H1 (cell line): ENCODE data around the gene RASAL2. TPM values are rescaled to one million over a fixed set of nuclear protein-coding genes. Genes with fewer than 3 reads are reported as not detected.

Experiments used
- CTCF ChIA-PET: fragments of 300-600 bp; sonication (Branson Sonifier 250); formaldehyde crosslinking; loops from one replicate; lab custom pipeline; 2021; ENCODE audit not compliant: partially characterized antibody; lab: Charles Lee
- POLR2A ChIA-PET: fragments of 300-600 bp; sonication (Branson Sonifier 250); formaldehyde crosslinking; loops from one replicate; lab custom pipeline; 2021; ENCODE audit warnings: inconsistent platforms; ENCODE audit not compliant: partially characterized antibody; lab: Charles Lee
- DNase-seq, 2 experiments: peaks; one replicate each; pipeline versions ENCODE4 v3.0.0 to v3.0.0-alpha.2; 2010 to 2022; ENCODE audit warnings: low spot score in 2 of 2, low read depth in 1 of 2, mixed read lengths in 1 of 2
- FAIRE-seq: peaks from 2 replicates; lab custom pipeline; 2011; peaks lifted over from hg19 to GRCh38; lab: Jason Lieb, UNC
- H2AFZ ChIP-seq: 2 replicates; pipeline ENCODE4 v1.8.1; 2012; ENCODE audit warnings: low read length, inconsistent platforms
- H2AK5ac ChIP-seq: 2 replicates; pipeline ENCODE4 v1.6.1; 2013; ENCODE audit warnings: low read depth, low read length
- H2BK120ac ChIP-seq: replicated peaks from 2 replicates; pipeline ENCODE3; 2013; ENCODE audit warnings: low read depth, low read length, inconsistent platforms
- H2BK12ac ChIP-seq: 2 replicates; pipeline ENCODE4 v1.6.1; 2013; ENCODE audit warnings: low read depth, low read length
- H2BK15ac ChIP-seq: 2 replicates; pipeline ENCODE4 v1.6.1; 2013; ENCODE audit warnings: low read length
- H2BK20ac ChIP-seq: 2 replicates; pipeline ENCODE4 v1.6.1; 2013; ENCODE audit warnings: low read length
- H2BK5ac ChIP-seq: 2 replicates; pipeline ENCODE4 v1.6.1; 2013; ENCODE audit warnings: low read depth, low read length
- H3K14ac ChIP-seq: 2 replicates; pipeline ENCODE4 v1.6.1; 2013; ENCODE audit warnings: inconsistent platforms; ENCODE audit not compliant: insufficient read length
- H3K18ac ChIP-seq: 2 replicates; pipeline ENCODE4 v1.6.1; 2013; ENCODE audit warnings: low read length; ENCODE audit errors: extremely low read depth
- H3K23ac ChIP-seq: 2 replicates; pipeline ENCODE4 v1.6.1; 2013; ENCODE audit warnings: inconsistent platforms; ENCODE audit not compliant: insufficient read length
- H3K23me2 ChIP-seq: 2 replicates; pipeline ENCODE4 v1.6.1; 2013; ENCODE audit warnings: low read depth, low read length
- H3K27ac ChIP-seq: 2 replicates; pipeline ENCODE4 v1.6.1; 2011; ENCODE audit warnings: low read depth, low read length, inconsistent platforms
- H3K27me3 ChIP-seq, 4 experiments: replicated peaks in 1 of 4; 1 replicate in 1 of 4; 2 replicates in 3 of 4; pipeline versions ENCODE4 v1.6.1 to v1.8.1; 2011 to 2013; ENCODE audit warnings: low read length in 3 of 4, mild to moderate bottlenecking in 3 of 4, inconsistent platforms in 2 of 4, mixed read lengths in 2 of 4, moderate library complexity in 1 of 4; ENCODE audit not compliant: control insufficient read depth in 3 of 4, insufficient read depth in 3 of 4; ENCODE audit errors: extremely low read depth in 1 of 4
- H3K36me3 ChIP-seq, 4 experiments: 2 replicates each; pipeline versions ENCODE4 v1.6.1 to v1.8.1; 2011 to 2013; ENCODE audit warnings: mild to moderate bottlenecking in 4 of 4, low read length in 3 of 4, moderate library complexity in 2 of 4, control low read depth in 1 of 4, inconsistent platforms in 1 of 4; ENCODE audit not compliant: insufficient read depth in 4 of 4, control insufficient read depth in 2 of 4
- H3K4ac ChIP-seq: replicated peaks from 2 replicates; pipeline ENCODE3; 2013; ENCODE audit warnings: low read length, low read depth, mixed read lengths, inconsistent platforms; ENCODE audit not compliant: insufficient read length
- H3K4me1 ChIP-seq, 4 experiments: replicated peaks in 1 of 4; 1 replicate in 1 of 4; 2 replicates in 3 of 4; pipeline versions ENCODE4 v1.6.1 to v1.8.1; 2011 to 2013; ENCODE audit warnings: low read length in 3 of 4, inconsistent platforms in 2 of 4, mixed read lengths in 1 of 4; ENCODE audit not compliant: insufficient read depth in 4 of 4, control insufficient read depth in 3 of 4
- H3K4me2 ChIP-seq, 2 experiments: 2 replicates each; pipeline versions ENCODE4 v1.6.1 to v1.8.1; 2011 to 2013; ENCODE audit warnings: low read depth in 2 of 2, low read length in 2 of 2, control low read depth in 1 of 2, inconsistent platforms in 1 of 2, mild to moderate bottlenecking in 1 of 2; ENCODE audit not compliant: insufficient read depth in 1 of 2
- H3K4me3 ChIP-seq, 4 experiments: fragments of 200-600, 300-600 bp in 1 of 4; sonication (generic), shearing (Covaris generic), sonication (Bioruptor Twin) in 1 of 4; 2 replicates each; pipeline versions ENCODE4 v1.5.1 to v1.8.1; 2011 to 2016; ENCODE audit warnings: low read length in 4 of 4, low read depth in 3 of 4, control low read depth in 2 of 4, inconsistent platforms in 2 of 4, mild to moderate bottlenecking in 2 of 4, mixed read lengths in 1 of 4, moderate library complexity in 1 of 4; ENCODE audit not compliant: insufficient read depth in 2 of 4; ENCODE audit errors: extremely low read depth in 1 of 4
- H3K56ac ChIP-seq: replicated peaks from 2 replicates; pipeline ENCODE3; 2013; ENCODE audit warnings: low read depth, mild to moderate bottlenecking, mixed read lengths, low read length, inconsistent platforms; ENCODE audit not compliant: insufficient read length
- H3K79me1 ChIP-seq: 2 replicates; pipeline ENCODE4 v1.6.1; 2013; ENCODE audit warnings: low read depth, low read length, control low read depth
- H3K79me2 ChIP-seq, 2 experiments: 2 replicates each; pipeline versions ENCODE4 v1.6.1 to v1.8.1; 2012 to 2013; ENCODE audit warnings: low read length in 2 of 2, mild to moderate bottlenecking in 2 of 2, inconsistent platforms in 1 of 2; ENCODE audit not compliant: insufficient read depth in 2 of 2, control insufficient read depth in 1 of 2
- H3K9ac ChIP-seq, 4 experiments: replicated peaks in 1 of 4; 1 replicate in 1 of 4; 2 replicates in 3 of 4; pipeline versions ENCODE4 v1.6.1 to v1.8.1; 2011 to 2013; ENCODE audit warnings: low read depth in 3 of 4, low read length in 3 of 4, control low read depth in 2 of 4, mild to moderate bottlenecking in 2 of 4, moderate library complexity in 2 of 4, inconsistent platforms in 1 of 4; ENCODE audit errors: extremely low read depth in 1 of 4
- H3K9me3 ChIP-seq, 2 experiments: 2 replicates each; pipeline versions ENCODE4 v1.6.1 to v1.8.1; 2012 to 2013; ENCODE audit warnings: mild to moderate bottlenecking in 2 of 2, moderate library complexity in 2 of 2, control low read depth in 1 of 2, inconsistent platforms in 1 of 2, low read depth in 1 of 2, low read length in 1 of 2, mixed read lengths in 1 of 2; ENCODE audit not compliant: insufficient read depth in 2 of 2
- H4K20me1 ChIP-seq, 2 experiments: replicated peaks in 1 of 2; 2 replicates each; pipeline versions ENCODE3 to v1.8.1; 2011 to 2013; ENCODE audit warnings: inconsistent platforms in 2 of 2, low read length in 2 of 2, mild to moderate bottlenecking in 1 of 2; ENCODE audit not compliant: insufficient read depth in 2 of 2, control insufficient read depth in 1 of 2
- H4K5ac ChIP-seq: 2 replicates; pipeline ENCODE4 v1.6.1; 2013; ENCODE audit warnings: low read length, low read depth, mixed read lengths, inconsistent platforms; ENCODE audit not compliant: insufficient read length
- H4K8ac ChIP-seq: 2 replicates; pipeline ENCODE4 v1.8.0; 2013; ENCODE audit warnings: mild to moderate bottlenecking, moderate library complexity, low read length, inconsistent platforms; ENCODE audit not compliant: insufficient read depth; ENCODE audit errors: extremely low read depth
- H4K91ac ChIP-seq: replicated peaks from 2 replicates; pipeline ENCODE3; 2013; ENCODE audit warnings: low read length, mixed read lengths, inconsistent platforms; ENCODE audit not compliant: insufficient read length
- ATF2 ChIP-seq: IDR thresholded peaks from 2 replicates; pipeline ENCODE4 v1.6.1; 2012; ENCODE audit warnings: low read length, inconsistent platforms
- BCL11A ChIP-seq, 2 experiments: IDR thresholded peaks; one replicate each; pipeline ENCODE4 v1.6.1; 2011; ENCODE audit warnings: low read depth in 2 of 2, low read length in 2 of 2, mild to moderate bottlenecking in 2 of 2
- CEBPB ChIP-seq: IDR thresholded peaks from 2 replicates; pipeline ENCODE4 v1.6.1; 2012; ENCODE audit warnings: low read depth, low read length
- EP300 ChIP-seq, 2 experiments: IDR thresholded peaks; 1 replicate in 1 of 2; 2 replicates in 1 of 2; pipeline ENCODE4 v1.6.1; 2011 to 2012; ENCODE audit warnings: low read depth in 2 of 2, low read length in 2 of 2, mild to moderate bottlenecking in 2 of 2, borderline replicate concordance in 1 of 2, inconsistent platforms in 1 of 2, moderate library complexity in 1 of 2
- GTF2F1 ChIP-seq: IDR thresholded peaks from 2 replicates; pipeline ENCODE4 v1.6.1; 2012; ENCODE audit warnings: low read depth, low read length, improper control_type of control experiment, borderline replicate concordance
- HDAC2 ChIP-seq, 2 experiments: fragments of 300-600 bp in 1 of 2; sonication (generic) in 1 of 2; IDR thresholded peaks; 2 replicates each; pipeline ENCODE4 v1.6.1; 2011 to 2012; ENCODE audit warnings: low read depth in 2 of 2, low read length in 2 of 2, mild to moderate bottlenecking in 2 of 2, moderate library complexity in 2 of 2, borderline replicate concordance in 1 of 2, inconsistent platforms in 1 of 2
- NANOG ChIP-seq: IDR thresholded peaks from 2 replicates; pipeline ENCODE4 v1.6.1; 2011; ENCODE audit warnings: low read length, low read depth, mild to moderate bottlenecking, inconsistent platforms; ENCODE audit not compliant: insufficient read depth, poor library complexity, severe bottlenecking
- POLR2A ChIP-seq, 2 experiments: IDR thresholded peaks; 1 replicate in 1 of 2; 2 replicates in 1 of 2; pipeline ENCODE4 v1.6.1; 2011; ENCODE audit warnings: low read depth in 2 of 2, low read length in 2 of 2, mild to moderate bottlenecking in 2 of 2; ENCODE audit errors: control extremely low read depth in 1 of 2
- POU5F1 ChIP-seq: IDR thresholded peaks from 2 replicates; pipeline ENCODE4 v1.6.1; 2011; ENCODE audit warnings: low read depth, mild to moderate bottlenecking, low read length, moderate library complexity
- RBBP5 ChIP-seq: IDR thresholded peaks from 2 replicates; pipeline ENCODE4 v1.7.1; 2012; ENCODE audit warnings: low read depth, mild to moderate bottlenecking, inconsistent platforms, low read length, moderate library complexity, borderline replicate concordance
- RFX5 ChIP-seq: IDR thresholded peaks from 2 replicates; pipeline ENCODE4 v1.6.1; 2011; ENCODE audit warnings: low read depth, low read length, improper control_type of control experiment, borderline replicate concordance
- TBP ChIP-seq: IDR thresholded peaks from 2 replicates; pipeline ENCODE4 v1.6.1; 2011; ENCODE audit warnings: low read depth, low read length, improper control_type of control experiment
- WGBS, 2 experiments: shearing (Covaris generic) in 1 of 2; methylation state at CpG; one replicate each; pipeline versions ENCODE4 v1.1.6 to v1.1.7; 2013 to 2015; ENCODE audit warnings: low lambda C conversion rate in 2 of 2, mixed read lengths in 2 of 2, inconsistent platforms in 1 of 2, low coverage in 1 of 2, missing lambda C conversion rate in 1 of 2; ENCODE audit not compliant: insufficient replicate concordance in 2 of 2, insufficient coverage in 1 of 2, insufficient read length in 1 of 2; ENCODE audit errors: extremely low coverage in 1 of 2, missing lambda C conversion rate in 1 of 2; 5-methylcytosine and 5-hydroxymethylcytosine counted together
- polyA plus RNA-seq, 7 experiments: library from polyadenylated mRNA; depleted of rRNA in 3 of 7; stranded (reverse) in 5 of 7; unstranded in 2 of 7; fragments of >200 nt in 5 of 7; fragments of 200-250 nt in 2 of 7; gene quantifications; 1 replicate in 5 of 7; 2 replicates in 1 of 7; 4 replicates in 1 of 7; pipeline versions ENCODE4 v1.2.1 to v1.2.3, GENCODE V29; 2011 to 2013; ENCODE audit warnings: missing spikeins in 2 of 7, mixed read lengths in 2 of 7
- total RNA-seq: library from RNA; stranded (reverse); fragmentation: NEBNext Ultra II Directional; extraction: Animal tissue kit (Norgen Biotek cat#: 25700); gene quantifications from 2 replicates; pipeline ENCODE4 v1.2.1, GENCODE V29; 2021

Gene RASAL2
- total and polyA plus RNA-seq, 2 of the 8 experiments (the other 6 are each of a cell fraction or from before 2014, with no cell fraction given): 15.9 to 32.5 TPM

GRCh38 chr1:178275553-178275952 is 181.6 kb downstream of the RASAL2 start:
- POLR2A ChIA-PET: no interaction called here
- no peak overlapping the region for H3K27ac ChIP-seq
- no peak overlapping the region for H3K4ac ChIP-seq
- H4K8ac ChIP-seq: no peak overlapping the region
- no peak overlapping the region for H4K91ac ChIP-seq
- FAIRE-seq: no peak
- no peak overlapping the region for H3K4me2 ChIP-seq
- no peak overlapping the region for H3K9ac ChIP-seq
- H2BK20ac ChIP-seq: no peak overlapping the region
- DNase-seq: no peak
- no peak overlapping the region for H2BK15ac ChIP-seq
- H3K23me2 ChIP-seq: no peaks in the 10 kb centered on the region
- H3K4me3 ChIP-seq: no peak overlapping the region
- H2BK12ac ChIP-seq: no peak overlapping the region; the same call in 1 of the 2 replicates
- H3K36me3 ChIP-seq: no peaks in the 10 kb centered on the region
- peaks cover 2% of the 10 kb centered on the region; the same call in 1 of the 2 replicates for H3K79me1 ChIP-seq
- H3K18ac ChIP-seq: no peak overlapping the region
- H3K27me3 ChIP-seq: no peaks in the 10 kb centered on the region
- no peak overlapping the region for H3K14ac ChIP-seq
- H2BK5ac ChIP-seq: no peak overlapping the region
- peaks cover 0 to 76% of the 10 kb centered on the region in 2 experiments; a peak in 2 of 4 replicates for H3K79me2 ChIP-seq
- H2AK5ac ChIP-seq: no peak overlapping the region
- no peak overlapping the region for H3K23ac ChIP-seq
- H4K5ac ChIP-seq: no peak overlapping the region
- peaks cover 6 to 28% (median 13%) of the 10 kb centered on the region in 4 experiments; a peak in 6 of 7 replicates for H3K4me1 ChIP-seq
- H2BK120ac ChIP-seq: no peak overlapping the region
- no peaks in the 10 kb centered on the region for H4K20me1 ChIP-seq
- WGBS, 2 experiments: 85% methylated on average over 2 of the region's 2 CpGs; no CpG with 5 or more reads in 1 of the 2 experiments
- no peaks in the 10 kb centered on the region for H3K9me3 ChIP-seq
- CTCF ChIA-PET: interaction anchor here (0.7 to 1.0 kb wide), 3 partner anchors 10 to 289 kb away, joined by 3 read pairs; no protein-coding TSS in a partner anchor
- H2AFZ ChIP-seq: no peak overlapping the region
- no peak overlapping the region for H3K56ac ChIP-seq
- TF ChIP-seq RBBP5: no peak
- no peak for TF ChIP-seq POLR2A (IDR thresholded peaks at IDR 0.05; ENCODE audit: control extremely low read depth in 1 of 2, low read depth in 2 of 2, low read length in 2 of 2)
- TF ChIP-seq GTF2F1: no peak
- TF ChIP-seq ATF2: no peak
- TF ChIP-seq NANOG: no peak
- no peak for TF ChIP-seq RFX5
- no peak for TF ChIP-seq TBP
- no peak for TF ChIP-seq EP300 (IDR thresholded peaks at IDR 0.05; ENCODE audit: borderline replicate concordance in 1 of 2, low read depth in 2 of 2, low read length in 2 of 2)
- TF ChIP-seq CEBPB: no peak
- TF ChIP-seq HDAC2 (IDR thresholded peaks at IDR 0.05; ENCODE audit: borderline replicate concordance in 1 of 2, low read depth in 2 of 2, low read length in 2 of 2): no peak
- no peak for TF ChIP-seq BCL11A (IDR thresholded peaks at IDR 0.05; ENCODE audit: low read depth in 2 of 2, low read length in 2 of 2)
- TF ChIP-seq POU5F1: no peak
